IMR-90 (cell line): ENCODE measurements around the gene IDH3B. TPM values are rescaled to one million over a fixed set of nuclear protein-coding genes. Genes with fewer than 3 reads are reported as not detected.

Experiments used
- ATAC-seq: fragments of 200-7000 bp; cut with Tn5 transposase; 2 replicates; pipeline ENCODE4 v1.9.1; 2020; ENCODE audit warnings: low read depth, mild to moderate bottlenecking, moderate library complexity
- BruUV-seq: library from RNA; stranded (reverse); fragments of 400-500 nt; replicated peaks from 2 replicates; lab custom pipeline; 2021; lab: Mats Ljungman, UMichigan
- CTCF ChIA-PET: fragments of 300-600 bp; formaldehyde crosslinking; extraction: SDS; loops from one replicate; lab custom pipeline; 2021; ENCODE audit warnings: antibody characterized with exemption; lab: Yijun Ruan, JAX
- POLR2A ChIA-PET: fragments of 300-600 bp; sonication (Branson Sonifier 250); formaldehyde crosslinking; loops from one replicate; lab custom pipeline; 2022; ENCODE audit warnings: antibody characterized with exemption; ENCODE audit not compliant: unreplicated experiment; lab: Charles Lee
- DNase-seq: peaks from one replicate; pipeline ENCODE4 v3.0.0; 2013
- H2AFZ ChIP-seq: replicated peaks from 2 replicates; pipeline ENCODE3; 2013; ENCODE audit warnings: low read length, mild to moderate bottlenecking; ENCODE audit not compliant: poor library complexity
- H2AK5ac ChIP-seq: 2 replicates; pipeline ENCODE4 v1.6.1; 2013; ENCODE audit warnings: low read depth, low read length, inconsistent platforms
- H2AK9ac ChIP-seq: replicated peaks from 2 replicates; pipeline ENCODE3; 2013; ENCODE audit warnings: mild to moderate bottlenecking, low read depth, low read length, moderate library complexity; ENCODE audit not compliant: poor library complexity
- H2BK120ac ChIP-seq: 2 replicates; pipeline ENCODE4 v1.6.1; 2013; ENCODE audit warnings: low read depth, low read length, inconsistent platforms
- H2BK15ac ChIP-seq: 3 replicates; pipeline ENCODE4 v1.6.1; 2013; ENCODE audit warnings: low read depth, low read length, inconsistent platforms
- H2BK20ac ChIP-seq: 2 replicates; pipeline ENCODE4 v1.6.1; 2013; ENCODE audit warnings: low read depth, mild to moderate bottlenecking, inconsistent platforms, low read length, moderate library complexity
- H2BK5ac ChIP-seq: 2 replicates; pipeline ENCODE4 v1.6.1; 2013; ENCODE audit warnings: mild to moderate bottlenecking, low read depth, low read length, inconsistent platforms; ENCODE audit not compliant: poor library complexity, severe bottlenecking
- H3K14ac ChIP-seq: replicated peaks from 2 replicates; pipeline ENCODE4 v1.6.1; 2013; ENCODE audit warnings: low read depth, low read length, inconsistent platforms
- H3K18ac ChIP-seq: 2 replicates; pipeline ENCODE4 v1.6.1; 2013; ENCODE audit warnings: low read depth, low read length, control low read depth
- H3K23ac ChIP-seq: 2 replicates; pipeline ENCODE4 v1.6.1; 2013; ENCODE audit warnings: low read depth, low read length, inconsistent platforms
- H3K27ac ChIP-seq: 2 replicates; pipeline ENCODE4 v1.5.1; 2013; ENCODE audit warnings: mild to moderate bottlenecking, control low read depth, low read length; ENCODE audit not compliant: insufficient read depth
- H3K27me3 ChIP-seq: 2 replicates; pipeline ENCODE4 v1.6.1; 2013; ENCODE audit warnings: low read length; ENCODE audit not compliant: control insufficient read depth, insufficient read depth
- H3K36me3 ChIP-seq: 2 replicates; pipeline ENCODE4 v1.6.1; 2013; ENCODE audit warnings: low read length, mixed read lengths; ENCODE audit not compliant: control insufficient read depth, insufficient read depth
- H3K4ac ChIP-seq: 2 replicates; pipeline ENCODE4 v1.6.1; 2013; ENCODE audit warnings: low read depth, low read length, inconsistent platforms
- H3K4me1 ChIP-seq: 2 replicates; pipeline ENCODE4 v1.6.1; 2013; ENCODE audit warnings: low read length, mixed read lengths; ENCODE audit not compliant: control insufficient read depth, insufficient read depth
- H3K4me2 ChIP-seq: 2 replicates; pipeline ENCODE4 v1.6.1; 2013; ENCODE audit warnings: low read depth, mild to moderate bottlenecking, control low read depth, low read length, moderate library complexity
- H3K4me3 ChIP-seq: 2 replicates; pipeline ENCODE4 v1.5.1; 2013; ENCODE audit warnings: low read depth, mild to moderate bottlenecking, control low read depth, low read length, moderate library complexity; ENCODE audit not compliant: insufficient read depth
- H3K56ac ChIP-seq: 2 replicates; pipeline ENCODE4 v1.6.1; 2013; ENCODE audit warnings: low read length, inconsistent platforms; ENCODE audit not compliant: insufficient read depth; ENCODE audit errors: extremely low read depth
- H3K79me1 ChIP-seq, 2 experiments: 2 replicates each; pipeline ENCODE4 v1.6.1; 2013; ENCODE audit warnings: low read length in 2 of 2, inconsistent platforms in 1 of 2, low read depth in 1 of 2
- H3K9ac ChIP-seq: 2 replicates; pipeline ENCODE4 v1.6.1; 2013; ENCODE audit warnings: low read depth, low read length, control low read depth
- H3K9me1 ChIP-seq: 2 replicates; pipeline ENCODE4 v1.6.1; 2013; ENCODE audit warnings: low read length, inconsistent platforms; ENCODE audit not compliant: insufficient read depth
- H3K9me3 ChIP-seq: 2 replicates; pipeline ENCODE4 v1.6.1; 2013; ENCODE audit warnings: low read length; ENCODE audit not compliant: control insufficient read depth, insufficient read depth
- H4K20me1 ChIP-seq: 2 replicates; pipeline ENCODE4 v1.6.1; 2013; ENCODE audit warnings: low read length, inconsistent platforms; ENCODE audit not compliant: insufficient read depth
- H4K5ac ChIP-seq: 2 replicates; pipeline ENCODE4 v1.6.1; 2013; ENCODE audit warnings: mild to moderate bottlenecking, low read depth, low read length, control low read depth
- H4K8ac ChIP-seq, 2 experiments: 2 replicates each; pipeline ENCODE4 v1.6.1; 2013; ENCODE audit warnings: low read depth in 2 of 2, low read length in 2 of 2, control low read depth in 1 of 2, inconsistent platforms in 1 of 2
- H4K91ac ChIP-seq: 2 replicates; pipeline ENCODE4 v1.6.1; 2013; ENCODE audit warnings: low read depth, low read length, inconsistent platforms; ENCODE audit not compliant: insufficient read depth
- FOS ChIP-seq: fragments of 150-350 bp; IDR thresholded peaks from 2 replicates; pipeline ENCODE4 v1.6.1; 2016; ENCODE audit warnings: low read depth, low read length
- WGBS, 2 experiments: methylation state at CpG; one replicate each; pipeline versions ENCODE4 v1.1.5 to v1.1.7; 2013; ENCODE audit warnings: missing lambda C conversion rate in 2 of 2; ENCODE audit not compliant: insufficient read length in 1 of 2; ENCODE audit errors: extremely low coverage in 2 of 2; 5-methylcytosine and 5-hydroxymethylcytosine counted together
- dilution Hi-C: fragments of 300-500 bp; cut with HindIII; formaldehyde crosslinking; loops from one replicate; pipeline ENCODE4 v1.14.3; 2018; ENCODE audit warnings: low sequenced_read_pairs; ENCODE audit not compliant: unreplicated experiment
- in situ Hi-C: fragments of 300-500 bp; cut with MboI; formaldehyde crosslinking; loops from 3 replicates; pipeline ENCODE4 v1.14.3; 2019; ENCODE audit warnings: low sequenced_read_pairs, inconsistent platforms, mixed read lengths
- intact Hi-C: fragments of 100-400 bp; cut with micrococcal nuclease; formaldehyde crosslinking; loops from 2 replicates; pipeline ENCODE4 v1.10.0; 2022
- polyA plus RNA-seq, 3 experiments: library from polyadenylated mRNA; depleted of rRNA; stranded (reverse); fragments of >200 nt; gene quantifications; 2 replicates each; pipeline ENCODE4 v1.2.3, GENCODE V29; 2012; ENCODE audit warnings: low replicate concordance in 1 of 3
- total RNA-seq: library from RNA; depleted of rRNA; stranded (reverse); fragments of >200 nt; gene quantifications from 2 replicates; pipeline ENCODE4 v1.2.3, GENCODE V29; 2012

Gene IDH3B
- total and polyA plus RNA-seq, 2 of the 4 experiments (the other 2 are of a cell fraction) = 151 to 160 TPM

- intact Hi-C loops = no loop called here
These were observed 45.2 kb downstream of the IDH3B start for GRCh38 chr20:2618815-2619214.

More at GRCh38 chr20:2618815-2619214, 45.2 kb downstream of the IDH3B start:
- no peaks in the 10 kb centered on the region for H4K20me1 ChIP-seq
- H2BK120ac ChIP-seq = no peak overlapping the region
- ATAC-seq (no peak), DNase-seq (no peak)
- no peak overlapping the region for H4K8ac ChIP-seq
- dilution Hi-C loops (no loop called here), in situ Hi-C loops (no loop called here)
- BruUV-seq = no TSS peak
- H2BK20ac ChIP-seq = no peak overlapping the region
- no peak overlapping the region for H3K4ac ChIP-seq
- no peak overlapping the region for H3K23ac ChIP-seq
- no peak overlapping the region for H3K27ac ChIP-seq
- H4K91ac ChIP-seq = no peak overlapping the region
- no peak overlapping the region for H2AK5ac ChIP-seq
- H2AK9ac ChIP-seq = no peak overlapping the region
- H4K5ac ChIP-seq = no peak overlapping the region
- H3K4me3 ChIP-seq = no peak overlapping the region
- H3K9ac ChIP-seq = no peak overlapping the region
- H2BK5ac ChIP-seq = no peak overlapping the region
- peaks cover 2% of the 10 kb centered on the region; the same call in 1 of the 2 replicates for H3K9me3 ChIP-seq
- H3K27me3 ChIP-seq = peaks cover 4% of the 10 kb centered on the region
- H3K79me1 ChIP-seq = no peaks in the 10 kb centered on the region
- H3K18ac ChIP-seq = no peak overlapping the region
- no peaks in the 10 kb centered on the region for H3K9me1 ChIP-seq
- TF ChIP-seq FOS = no peak
- H3K36me3 ChIP-seq = no peaks in the 10 kb centered on the region
- ChIA-PET POLR2A (no interaction called here), CTCF (interaction anchor here (0.8 kb wide), 1 partner anchor 17 kb away, joined by 3 read pairs; no protein-coding TSS in a partner anchor)
- H3K4me1 ChIP-seq = no peaks in the 10 kb centered on the region
- no peak overlapping the region for H2BK15ac ChIP-seq
- no peak overlapping the region for H3K56ac ChIP-seq
- no peak overlapping the region for H2AFZ ChIP-seq
- WGBS, 2 experiments = no CpG with 5 or more reads among the region's 6 CpGs
- H3K4me2 ChIP-seq = no peak overlapping the region
- no peak overlapping the region for H3K14ac ChIP-seq
